Hepatic stellate cell (primary cell): Measurements from ENCODE around the gene IL3.
"Not testable (repeated sequence)": the region's sequence is repeated elsewhere in the genome, so short reads cannot be mapped to it uniquely, and the experiment has no call there.

Source experiments
- DNase-seq: peaks from one replicate; pipeline ENCODE4 v3.0.0; 2011; ENCODE audit warnings: low spot score

Gene IL3

GRCh38 chr5:132094393-132095076, 34.1 kb downstream of the IL3 start:
- peak; percentile 82 for DNase-seq

GRCh38 chr5:132095077-132095410, 34.6 kb downstream of the IL3 start:
- no peak for DNase-seq

- DNase-seq: no peak
Measured at GRCh38 chr5:132095424-132095972, 35.0 kb downstream of the IL3 start.

- DNase-seq: no peak
Measured at GRCh38 chr5:132096904-132097303, 36.4 kb downstream of the IL3 start.

GRCh38 chr5:132098151-132098594, 37.7 kb downstream of the IL3 start:
- DNase-seq: no peak

- no peak for DNase-seq
Measured at GRCh38 chr5:132098621-132099020, 38.2 kb downstream of the IL3 start.

GRCh38 chr5:132099076-132099748, 38.8 kb downstream of the IL3 start:
- DNase-seq: no peak

- no peak for DNase-seq
Measured at GRCh38 chr5:132099905-132100304, 39.5 kb downstream of the IL3 start.

GRCh38 chr5:132100672-132101261, 40.3 kb downstream of the IL3 start:
- DNase-seq: no peak

- no peak for DNase-seq
Measured at GRCh38 chr5:132101385-132101880, 41.0 kb downstream of the IL3 start.

GRCh38 chr5:132102101-132102701, 41.7 kb downstream of the IL3 start:
- no peak for DNase-seq

GRCh38 chr5:132102944-132103331, 42.5 kb downstream of the IL3 start:
- DNase-seq: no peak

GRCh38 chr5:132103332-132103951, 43.0 kb downstream of the IL3 start:
- peak; percentile 87 for DNase-seq

- DNase-seq: no peak
Measured at GRCh38 chr5:132103969-132104391, 43.5 kb downstream of the IL3 start.

- no peak for DNase-seq
Measured at GRCh38 chr5:132104556-132104955, 44.1 kb downstream of the IL3 start.

- DNase-seq: no peak
Measured at GRCh38 chr5:132105688-132106087, 45.2 kb downstream of the IL3 start.

- not testable (repeated sequence) for DNase-seq
Measured at GRCh38 chr5:132108495-132108894, 48.0 kb downstream of the IL3 start.

- DNase-seq: not testable (repeated sequence)
Measured at GRCh38 chr5:132108957-132109356, 48.5 kb downstream of the IL3 start.

- no peak for DNase-seq
Measured at GRCh38 chr5:132109494-132110053, 49.1 kb downstream of the IL3 start.

- DNase-seq: no peak
Measured at GRCh38 chr5:132110195-132110594, 49.7 kb downstream of the IL3 start.

- DNase-seq: no peak
Measured at GRCh38 chr5:132110930-132111329, 50.5 kb downstream of the IL3 start.

- DNase-seq: no peak
Measured at GRCh38 chr5:132112111-132112510, 51.7 kb downstream of the IL3 start.
